ENCODE measurements around the gene LYRM4.
A peak's percentile ranks its signal among the peaks of the same experiment; 100 is the strongest.

The LYRM4 gene

GRCh38 chr6:5093231-5094015, 167.3 kb downstream of the LYRM4 start:
- no peak for DNase-seq
- in situ Hi-C loops (cut with MboI; ENCODE audit: low pct_unique_long_range_greater_than_20kb, low sequenced_read_pairs), result no loop called here

- in situ Hi-C loops (cut with MboI; ENCODE audit: low pct_unique_long_range_greater_than_20kb, low sequenced_read_pairs), result no loop called here
- DNase-seq, result no peak
Observed at GRCh38 chr6:5091210-5092069, 169.3 kb downstream of the LYRM4 start.

- in situ Hi-C loops (cut with MboI; ENCODE audit: low pct_unique_long_range_greater_than_20kb, low sequenced_read_pairs), result no loop called here
- no peak for DNase-seq
Observed at GRCh38 chr6:5090603-5091002, 170.1 kb downstream of the LYRM4 start.

GRCh38 chr6:5089481-5090438, 171.0 kb downstream of the LYRM4 start:
- peak; percentile 26 for DNase-seq
- in situ Hi-C loops (cut with MboI; ENCODE audit: low pct_unique_long_range_greater_than_20kb, low sequenced_read_pairs), result no loop called here

GRCh38 chr6:5088780-5089179, 172.0 kb downstream of the LYRM4 start:
- DNase-seq, result no peak
- in situ Hi-C loops (cut with MboI; ENCODE audit: low pct_unique_long_range_greater_than_20kb, low sequenced_read_pairs), result no loop called here

- in situ Hi-C loops (cut with MboI; ENCODE audit: low pct_unique_long_range_greater_than_20kb, low sequenced_read_pairs), result no loop called here
- no peak for DNase-seq
Observed at GRCh38 chr6:5087389-5087788, 173.4 kb downstream of the LYRM4 start.

- no peak for DNase-seq
- in situ Hi-C loops (cut with MboI; ENCODE audit: low pct_unique_long_range_greater_than_20kb, low sequenced_read_pairs), result no loop called here
Observed at GRCh38 chr6:5086294-5086890, 174.4 kb downstream of the LYRM4 start.

GRCh38 chr6:5085648-5086293, 175.0 kb downstream of the LYRM4 start:
- no peak for DNase-seq
- in situ Hi-C loops (cut with MboI; ENCODE audit: low pct_unique_long_range_greater_than_20kb, low sequenced_read_pairs), result no loop called here

- DNase-seq, result peak; percentile 48
Observed at GRCh38 chr6:5084781-5085647, 175.7 kb downstream of the LYRM4 start, which contains the start of gene PPP1R3G. PPP1R3G (plus strand) TSS chr6:5085341; CDS start chr6:5085486, 145 bp downstream.

GRCh38 chr6:5084360-5084780, 176.4 kb downstream of the LYRM4 start:
- DNase-seq, result no peak
- in situ Hi-C loops (cut with MboI; ENCODE audit: low pct_unique_long_range_greater_than_20kb, low sequenced_read_pairs), result no loop called here

More at GRCh38 chr6:5084781-5085647, 175.7 kb downstream of the LYRM4 start, which contains the start of gene PPP1R3G:
- in situ Hi-C loops (cut with MboI; ENCODE audit: low pct_unique_long_range_greater_than_20kb, low sequenced_read_pairs), result no loop called here

- in situ Hi-C loops (cut with MboI; ENCODE audit: low pct_unique_long_range_greater_than_20kb, low sequenced_read_pairs), result no loop called here
- no peak for DNase-seq
Observed at GRCh38 chr6:5083813-5084359, 176.9 kb downstream of the LYRM4 start.

- DNase-seq, result no peak
- in situ Hi-C loops (cut with MboI; ENCODE audit: low pct_unique_long_range_greater_than_20kb, low sequenced_read_pairs), result no loop called here
Observed at GRCh38 chr6:5083307-5083583, 177.5 kb downstream of the LYRM4 start.

GRCh38 chr6:5082487-5083306, 178.1 kb downstream of the LYRM4 start:
- no peak for DNase-seq
- in situ Hi-C loops (cut with MboI; ENCODE audit: low pct_unique_long_range_greater_than_20kb, low sequenced_read_pairs), result no loop called here

GRCh38 chr6:5081955-5082354, 178.8 kb downstream of the LYRM4 start:
- in situ Hi-C loops (cut with MboI; ENCODE audit: low pct_unique_long_range_greater_than_20kb, low sequenced_read_pairs), result no loop called here
- no peak for DNase-seq

GRCh38 chr6:5081182-5081581, 179.6 kb downstream of the LYRM4 start:
- no peak for DNase-seq
- in situ Hi-C loops (cut with MboI; ENCODE audit: low pct_unique_long_range_greater_than_20kb, low sequenced_read_pairs), result no loop called here

GRCh38 chr6:5080574-5080973, 180.2 kb downstream of the LYRM4 start:
- in situ Hi-C loops (cut with MboI; ENCODE audit: low pct_unique_long_range_greater_than_20kb, low sequenced_read_pairs), result no loop called here

GRCh38 chr6:5079692-5080091, 181.1 kb downstream of the LYRM4 start:
- in situ Hi-C loops (cut with MboI; ENCODE audit: low pct_unique_long_range_greater_than_20kb, low sequenced_read_pairs), result no loop called here
- DNase-seq, result no peak

More at GRCh38 chr6:5080574-5080973, 180.2 kb downstream of the LYRM4 start:
- DNase-seq, result no peak
